ENCODE results near the gene NCBP2.

- TF ChIP-seq CTCF (IDR thresholded peaks at IDR 0.05) (no peak), POLR2AphosphoS5 (IDR thresholded peaks at IDR 0.05; ENCODE audit: insufficient read depth in 1 of 2, low read depth in 1 of 2) (no peak)
Observed at GRCh38 chr3:196969134-196969659, 26.9 kb upstream of the NCBP2 start.

Measured in vagina (tissue), 2 donors.